Stimulated activated CD4-positive, alpha-beta T cell treated with anti-CD3 and anti-CD28 coated beads, Interleukin-4, amount 100 ng/mL, for 1 hour (primary cell): ENCODE measurements around the gene MST1.

Experiments used
- DNase-seq: peaks from one replicate; pipeline ENCODE4 v3.0.0-alpha.2; 2020

The MST1 gene

DNA sequence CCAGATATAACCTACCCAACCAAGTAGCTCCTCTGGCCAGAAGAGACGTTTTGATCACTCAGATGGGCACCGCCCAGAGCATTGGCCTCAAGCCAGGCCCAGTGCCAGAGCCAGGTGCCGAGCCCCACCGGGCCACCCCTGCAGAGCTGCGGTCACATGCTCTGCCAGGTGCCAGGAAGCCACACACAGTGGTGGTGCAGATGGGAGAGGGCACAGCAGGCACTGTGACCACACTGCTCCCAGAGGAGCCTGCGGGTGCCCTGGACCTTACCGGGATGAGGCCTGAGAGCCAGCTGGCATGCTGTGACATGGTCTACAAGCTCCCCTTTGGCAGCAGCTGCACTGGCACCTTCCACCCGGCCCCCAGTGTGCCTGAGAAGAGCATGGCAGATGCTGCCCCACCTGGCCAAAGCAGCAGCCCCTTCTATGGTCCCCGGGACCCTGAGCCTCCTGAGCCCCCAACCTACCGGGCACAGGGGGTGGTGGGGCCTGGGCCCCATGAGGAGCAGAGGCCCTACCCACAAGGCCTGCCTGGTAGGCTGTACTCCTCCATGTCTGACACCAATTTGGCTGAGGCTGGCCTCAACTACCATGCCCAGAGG is 34.2 kb downstream of the MST1 start:
- no peak for DNase-seq

- no peak for DNase-seq
Measured at GRCh38 chr3:49654176-49654825, 35.0 kb downstream of the MST1 start.

DNA sequence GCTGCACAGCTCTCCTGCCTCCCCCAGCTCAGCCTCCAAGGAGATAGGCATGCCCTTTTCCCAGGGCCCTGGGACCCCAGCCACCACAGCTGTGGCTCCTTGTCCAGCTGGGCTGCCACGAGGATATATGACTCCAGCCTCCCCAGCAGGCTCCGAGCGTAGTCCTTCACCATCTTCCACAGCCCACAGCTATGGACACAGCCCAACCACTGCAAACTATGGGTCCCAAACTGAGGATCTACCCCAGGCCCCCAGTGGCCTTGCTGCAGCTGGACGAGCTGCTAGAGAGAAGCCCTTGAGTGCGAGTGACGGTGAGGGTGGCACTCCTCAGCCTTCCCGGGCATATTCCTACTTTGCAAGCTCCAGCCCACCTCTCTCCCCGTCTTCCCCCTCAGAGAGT is 35.7 kb downstream of the MST1 start:
- no peak for DNase-seq

- no peak for DNase-seq
Measured at GRCh38 chr3:49652903-49653415, 36.3 kb downstream of the MST1 start.

DNA sequence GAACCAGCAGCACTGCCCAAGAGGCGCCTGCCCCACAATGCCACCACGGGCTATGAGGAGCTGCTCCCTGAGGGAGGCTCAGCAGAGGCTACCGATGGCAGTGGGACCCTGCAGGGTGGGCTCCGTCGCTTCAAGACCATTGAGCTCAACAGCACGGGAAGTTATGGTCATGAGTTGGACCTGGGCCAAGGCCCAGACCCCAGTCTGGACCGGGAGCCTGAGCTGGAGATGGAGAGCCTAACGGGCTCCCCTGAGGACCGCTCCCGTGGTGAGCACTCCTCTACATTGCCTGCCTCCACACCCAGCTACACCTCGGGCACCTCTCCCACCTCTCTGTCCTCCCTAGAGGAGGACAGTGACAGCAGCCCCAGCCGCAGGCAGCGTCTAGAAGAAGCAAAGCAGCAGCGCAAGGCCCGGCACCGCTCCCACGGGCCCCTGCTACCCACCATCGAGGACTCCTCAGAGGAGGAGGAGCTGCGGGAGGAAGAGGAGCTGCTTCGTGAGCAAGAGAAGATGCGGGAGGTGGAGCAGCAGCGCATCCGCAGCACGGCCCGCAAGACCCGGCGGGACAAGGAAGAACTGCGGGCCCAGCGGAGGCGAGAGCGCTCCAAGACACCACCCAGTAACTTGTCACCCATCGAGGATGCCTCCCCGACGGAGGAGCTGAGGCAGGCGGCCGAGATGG is 36.9 kb downstream of the MST1 start:
- no peak for DNase-seq

- no peak for DNase-seq
Measured at GRCh38 chr3:49650637-49651036, 38.6 kb downstream of the MST1 start.

DNA sequence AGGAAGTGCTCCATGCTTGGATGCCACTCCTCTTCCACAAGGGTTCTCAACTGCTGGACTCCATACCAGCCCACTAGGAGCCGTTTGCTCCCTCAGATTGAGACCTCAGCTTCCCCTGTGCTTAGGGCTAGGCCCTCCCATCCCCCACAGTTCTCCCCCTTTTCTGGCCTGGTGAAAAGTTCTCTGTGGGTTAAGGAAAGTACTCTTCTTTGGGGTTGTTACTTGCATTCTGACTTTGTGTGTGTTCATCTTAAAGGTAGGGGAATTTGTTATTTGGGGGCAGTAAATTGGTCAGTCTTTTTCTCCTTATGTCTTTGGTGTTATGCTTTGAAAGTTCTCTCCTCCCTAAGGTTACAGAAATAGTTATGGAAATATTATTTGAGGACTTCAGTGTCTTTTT is 39.1 kb downstream of the MST1 start:
- DNase-seq = no peak

GRCh38 chr3:49649576-49649975 is 39.7 kb downstream of the MST1 start:
- no peak for DNase-seq

DNA sequence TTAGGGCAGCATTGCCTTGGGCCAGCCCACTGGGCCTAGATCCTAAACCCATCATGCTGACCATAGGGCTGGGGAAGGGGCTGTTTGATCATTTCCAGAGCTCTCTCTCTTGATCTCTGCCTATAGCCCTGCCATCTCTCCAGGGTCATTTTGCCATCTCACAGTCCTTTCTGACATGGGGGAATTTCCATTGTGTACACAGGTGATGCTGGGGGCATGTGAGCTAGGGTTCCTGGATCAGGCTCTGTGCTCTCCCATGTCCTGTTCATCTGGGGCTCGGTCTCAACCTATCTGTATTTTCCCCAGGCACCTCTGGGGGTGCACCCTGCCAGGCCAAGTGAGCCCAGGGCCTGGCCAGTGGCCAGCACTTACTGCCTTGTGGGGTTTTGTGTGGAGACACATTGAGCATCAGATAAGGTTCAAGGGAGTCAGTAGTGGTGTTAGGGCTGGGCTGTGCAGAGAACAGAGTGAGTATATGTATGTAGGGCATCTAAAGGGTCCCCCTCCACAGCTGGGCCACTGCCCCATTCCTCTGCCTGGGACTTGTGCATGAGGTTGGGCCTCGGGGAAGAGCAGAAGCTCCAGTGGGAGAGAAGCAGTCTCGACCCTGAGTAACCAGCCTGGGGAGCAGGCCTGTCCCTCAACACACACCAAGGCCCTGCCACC is 40.8 kb downstream of the MST1 start:
- no peak for DNase-seq

- DNase-seq = no peak
Measured at GRCh38 chr3:49647741-49648140, 41.5 kb downstream of the MST1 start.

DNA sequence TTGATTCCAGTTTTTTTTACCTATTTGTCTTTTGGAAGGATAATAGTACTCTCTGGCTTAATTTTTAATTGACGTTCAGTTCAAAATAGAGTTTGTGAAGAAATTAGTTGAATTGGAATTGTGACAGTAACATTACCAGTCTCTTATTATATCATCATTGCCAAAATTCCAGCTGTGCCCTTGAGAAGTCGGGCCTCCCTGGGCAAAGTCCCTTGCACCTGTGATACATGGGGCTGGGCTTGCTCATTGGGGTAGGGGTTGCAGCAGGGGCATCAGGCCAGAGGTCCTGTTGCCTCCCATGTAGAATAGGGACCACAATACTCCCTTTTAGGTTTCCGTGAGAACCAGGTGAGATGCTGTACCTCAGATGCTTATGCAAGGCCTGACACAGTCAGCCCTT is 43.0 kb downstream of the MST1 start:
- no peak for DNase-seq

- no peak for DNase-seq
Measured at GRCh38 chr3:49644684-49645083, 44.6 kb downstream of the MST1 start.

DNA sequence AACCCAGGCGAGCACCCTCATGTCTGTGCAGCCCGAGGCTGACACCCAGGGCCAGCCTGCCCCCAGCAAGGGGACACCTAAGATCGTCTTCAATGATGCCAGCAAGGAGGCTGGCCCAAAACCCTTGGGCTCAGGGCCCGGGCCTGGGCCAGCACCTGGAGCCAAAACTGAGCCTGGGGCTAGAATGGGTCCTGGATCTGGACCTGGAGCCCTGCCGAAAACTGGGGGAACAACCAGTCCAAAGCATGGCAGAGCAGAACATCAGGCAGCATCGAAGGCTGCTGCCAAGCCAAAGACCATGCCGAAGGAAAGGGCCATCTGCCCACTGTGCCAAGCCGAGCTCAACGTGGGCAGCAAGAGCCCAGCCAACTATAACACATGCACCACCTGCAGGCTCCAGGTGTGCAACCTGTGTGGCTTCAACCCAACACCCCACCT is 46.5 kb downstream of the MST1 start:
- no peak for DNase-seq

DNA sequence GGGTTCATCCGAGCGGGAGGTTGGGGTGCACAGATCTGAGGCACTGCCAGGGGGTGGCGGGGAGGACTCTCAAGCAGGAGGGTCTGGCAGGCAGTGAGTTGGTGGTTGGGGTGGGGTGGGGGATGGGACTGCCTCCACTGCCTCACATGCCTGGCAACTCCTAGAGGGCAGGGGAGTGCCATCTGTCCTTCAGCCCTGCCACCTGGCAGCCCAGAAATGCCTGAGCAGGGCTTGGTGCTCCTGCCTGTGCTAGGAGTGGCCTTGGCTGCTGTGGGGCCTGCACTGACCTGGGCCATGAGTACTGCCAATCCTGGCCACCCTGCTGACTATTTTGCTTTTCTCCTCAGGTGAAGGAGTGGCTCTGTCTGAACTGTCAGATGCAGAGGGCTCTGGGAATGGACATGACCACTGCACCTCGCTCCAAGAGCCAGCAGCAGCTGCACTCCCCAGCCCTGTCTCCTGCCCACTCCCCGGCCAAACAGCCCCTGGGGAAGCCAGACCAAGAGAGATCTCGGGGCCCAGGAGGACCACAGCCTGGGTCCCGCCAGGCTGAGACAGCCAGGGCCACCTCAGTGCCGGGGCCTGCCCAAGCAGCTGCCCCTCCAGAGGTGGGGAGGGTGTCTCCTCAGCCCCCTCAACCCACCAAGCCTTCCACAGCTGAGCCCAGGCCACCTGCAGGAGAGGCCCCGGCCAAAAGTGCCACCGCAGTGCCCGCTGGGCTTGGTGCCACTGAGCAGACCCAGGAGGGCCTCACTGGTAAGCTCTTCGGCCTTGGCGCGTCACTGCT is 47.2 kb downstream of the MST1 start:
- no peak for DNase-seq

DNA sequence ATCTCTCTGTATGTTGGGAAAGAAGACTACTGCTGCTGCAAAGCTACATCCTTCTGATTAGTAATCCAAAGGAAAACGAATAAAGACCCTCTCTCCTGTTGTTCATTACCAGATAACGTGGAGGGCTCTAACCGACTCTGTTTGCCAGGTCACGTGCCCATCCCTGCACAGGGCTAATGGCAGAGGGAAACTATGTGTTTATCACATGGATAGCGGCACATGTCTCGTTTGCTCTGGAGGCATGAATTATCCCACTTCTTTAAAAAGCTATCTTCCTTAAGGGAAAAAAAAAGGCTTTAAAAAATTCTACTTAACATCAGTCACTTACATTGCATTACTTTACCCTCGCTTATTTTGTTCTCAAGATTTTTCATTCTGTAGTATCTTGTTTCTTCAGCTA is 48.0 kb downstream of the MST1 start:
- no peak for DNase-seq

DNA sequence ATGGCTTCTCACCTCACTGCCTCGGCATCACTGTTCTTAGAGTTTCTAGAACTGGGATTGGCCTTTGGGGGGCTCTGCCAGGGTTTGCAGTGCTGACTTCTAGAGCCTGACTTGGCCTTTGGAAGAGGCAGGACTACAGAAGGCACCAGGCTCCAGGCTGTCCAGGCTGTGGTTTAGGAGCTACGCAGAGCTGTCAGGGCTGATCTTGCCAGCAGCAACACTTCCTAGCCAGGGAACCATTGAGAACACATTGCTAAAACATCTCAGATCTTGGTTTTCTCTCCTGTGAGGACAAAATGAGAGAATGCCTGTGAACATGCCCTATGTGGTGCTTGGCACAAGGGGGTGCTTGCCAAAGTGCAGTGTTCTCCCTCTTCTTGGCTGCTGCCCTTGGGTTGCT is 49.7 kb downstream of the MST1 start:
- DNase-seq = no peak

GRCh38 chr3:49638445-49638844 is 50.8 kb downstream of the MST1 start:
- no peak for DNase-seq

GRCh38 chr3:49636883-49637609 is 52.2 kb downstream of the MST1 start:
- DNase-seq = no peak

GRCh38 chr3:49634736-49635135 is 54.5 kb downstream of the MST1 start:
- DNase-seq = no peak
